ENCODE measurements around the gene BCDIN3D.

Gene BCDIN3D

DNA sequence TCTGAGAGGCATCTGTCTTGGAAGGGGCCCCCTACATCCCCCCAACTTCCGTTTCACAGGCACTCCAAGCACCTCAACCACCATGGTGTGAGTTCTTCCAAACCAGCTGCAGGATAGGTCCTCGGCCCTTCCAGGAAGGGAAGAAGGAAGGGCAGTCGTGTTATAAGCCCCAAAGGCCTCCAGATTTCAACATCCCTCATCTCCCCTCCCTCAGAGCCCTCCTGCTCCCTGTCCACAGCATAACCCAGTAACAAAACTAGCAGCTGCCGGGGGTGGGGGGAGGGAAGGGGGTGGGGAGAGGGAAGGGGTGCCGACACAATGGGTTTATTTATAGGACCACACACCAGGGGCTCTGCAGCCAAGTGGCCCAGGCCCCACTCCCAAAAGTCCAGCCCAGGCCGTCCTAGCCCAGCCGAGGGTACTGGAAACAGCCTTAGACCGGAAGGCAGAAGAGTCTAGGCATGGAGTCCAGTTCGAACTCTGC is 33.0 kb downstream of the BCDIN3D start:
- TF ChIP-seq, protein P1, sequence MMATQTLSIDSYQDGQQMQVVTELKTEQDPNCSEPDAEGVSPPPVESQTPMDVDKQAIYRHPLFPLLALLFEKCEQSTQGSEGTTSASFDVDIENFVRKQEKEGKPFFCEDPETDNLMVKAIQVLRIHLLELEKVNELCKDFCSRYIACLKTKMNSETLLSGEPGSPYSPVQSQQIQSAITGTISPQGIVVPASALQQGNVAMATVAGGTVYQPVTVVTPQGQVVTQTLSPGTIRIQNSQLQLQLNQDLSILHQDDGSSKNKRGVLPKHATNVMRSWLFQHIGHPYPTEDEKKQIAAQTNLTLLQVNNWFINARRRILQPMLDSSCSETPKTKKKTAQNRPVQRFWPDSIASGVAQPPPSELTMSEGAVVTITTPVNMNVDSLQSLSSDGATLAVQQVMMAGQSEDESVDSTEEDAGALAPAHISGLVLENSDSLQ (IDR thresholded peaks at IDR 0.05) = no peak
- POLR2A ChIA-PET = interaction anchor here (1.0 kb wide), 1 partner anchor 18 kb away, joined by 4 read pairs; the partner anchor contains the start of gene NCKAP5L
- CTCF ChIA-PET = no interaction called here
- DNase-seq (ENCODE audit: extremely low spot score) = no peak

DNA sequence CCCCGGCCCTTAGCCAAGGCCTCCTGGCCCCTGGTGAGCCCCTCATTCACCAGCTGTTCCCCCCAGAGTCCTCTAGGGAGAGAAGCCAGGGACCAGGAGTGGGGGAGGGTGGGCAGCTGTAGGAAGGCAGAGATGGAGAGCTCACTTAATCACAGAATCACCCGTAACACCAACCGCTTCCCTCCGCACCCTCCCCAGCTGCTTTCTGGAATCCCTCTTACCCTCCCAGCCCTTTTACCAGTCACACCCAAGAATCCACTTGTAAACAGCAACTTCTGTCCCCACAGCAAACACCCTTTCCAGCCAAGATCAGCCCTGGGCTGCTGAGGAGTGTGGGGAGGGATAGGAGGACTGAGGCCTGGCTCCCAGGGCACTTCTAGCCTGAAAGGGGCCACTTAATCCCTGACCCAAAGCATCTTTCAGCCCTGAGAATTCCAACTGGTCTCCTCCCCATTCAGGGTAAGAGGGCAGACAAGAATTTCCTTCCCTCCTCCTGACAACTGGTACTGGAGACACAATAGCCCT is 33.5 kb downstream of the BCDIN3D start:
- TF ChIP-seq BHLHE40 (IDR thresholded peaks at IDR 0.05; ENCODE audit: borderline replicate concordance) = no peak
- no peak for TF ChIP-seq HDGF (IDR thresholded peaks at IDR 0.05; ENCODE audit: borderline replicate concordance)
- TF ChIP-seq NFRKB (IDR thresholded peaks at IDR 0.05) = no peak
- no peak for TF ChIP-seq ZNF384 (IDR thresholded peaks at IDR 0.05)
- no peak for TF ChIP-seq FOXK2 (IDR thresholded peaks at IDR 0.05)
- no peak for DNase-seq (ENCODE audit: extremely low spot score)
- POLR2A ChIA-PET = no interaction called here
- CTCF ChIA-PET = no interaction called here

DNA sequence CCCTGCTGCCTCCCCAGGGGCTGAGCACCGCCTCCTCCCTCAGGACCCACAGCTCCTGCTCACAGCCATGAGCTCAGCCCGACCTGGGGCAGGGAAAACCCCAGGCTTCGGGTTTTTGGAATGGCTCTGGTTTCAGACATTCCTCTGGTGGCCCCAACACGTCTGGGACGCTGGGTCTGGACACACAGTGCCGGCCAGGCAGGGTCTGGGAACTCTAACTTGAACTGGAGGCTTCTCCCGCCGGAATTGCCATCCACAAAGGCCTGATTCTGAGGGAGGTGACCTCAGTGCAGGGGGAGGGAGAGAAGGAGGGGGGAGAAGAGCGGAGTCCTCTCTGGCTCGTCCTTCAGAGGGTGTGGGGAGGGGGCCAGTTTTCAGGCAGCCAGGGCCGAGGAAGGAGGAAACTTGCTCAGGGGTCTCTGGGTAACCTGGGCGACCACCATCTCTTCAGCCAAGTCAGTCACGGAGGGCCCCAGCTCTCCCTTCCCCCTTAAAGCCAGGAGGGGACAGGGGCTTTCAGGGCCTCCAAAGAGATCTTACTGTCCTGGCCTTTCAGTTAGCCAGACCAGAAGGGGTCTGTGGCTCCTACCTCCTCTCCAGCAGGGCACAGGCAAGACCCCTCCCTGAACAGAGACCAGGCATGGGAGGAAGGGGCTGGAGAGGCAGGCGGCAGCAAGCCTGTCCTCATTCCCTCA is 34.1 kb downstream of the BCDIN3D start:
- CTCF ChIA-PET = interaction anchor here (0.7 kb wide), 1 partner anchor 173 kb away, joined by 3 read pairs; no protein-coding TSS in a partner anchor
- DNase-seq (ENCODE audit: extremely low spot score) = no peak
- POLR2A ChIA-PET = interaction anchor here (1.1 kb wide), 1 partner anchor 68 kb away, joined by 3 read pairs; the partner anchor contains the start of gene TMBIM6
- TF ChIP-seq TARDBP (IDR thresholded peaks at IDR 0.05) (no peak), SUZ12 (IDR thresholded peaks at IDR 0.05) (no peak), ELF4 (IDR thresholded peaks at IDR 0.05) (no peak)

DNA sequence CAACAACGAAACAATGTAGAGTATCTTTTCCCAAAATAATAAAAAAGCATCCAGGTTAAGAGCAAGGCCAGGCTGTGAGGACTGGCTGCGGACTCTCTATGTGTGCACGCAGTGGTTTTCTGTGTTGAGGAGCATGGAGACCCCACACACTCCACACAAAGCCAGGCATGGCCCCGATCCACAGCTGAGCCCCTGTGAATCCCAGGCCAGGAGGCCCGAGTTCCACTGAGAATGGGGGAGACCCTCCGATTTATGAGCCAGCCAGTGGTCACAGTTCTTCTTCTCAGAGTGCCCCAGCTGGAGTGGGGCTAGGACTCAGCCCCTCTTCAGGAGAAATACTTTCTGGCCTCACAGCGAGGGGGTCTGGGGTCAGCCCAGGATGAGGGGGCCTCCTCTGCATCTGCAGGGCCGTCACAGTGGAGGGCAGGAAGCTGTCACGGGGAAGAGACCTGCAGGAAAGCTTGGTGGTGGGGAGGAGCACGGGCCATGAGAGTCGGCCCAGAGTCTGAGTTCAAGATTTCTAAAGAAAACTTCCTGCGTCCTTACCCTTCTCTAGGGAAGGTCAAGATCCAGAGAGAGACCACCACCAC is 34.8 kb downstream of the BCDIN3D start:
- TF ChIP-seq SUZ12 (IDR thresholded peaks at IDR 0.05) (no peak), FOXK2 (IDR thresholded peaks at IDR 0.05) (no peak), BHLHE40 (IDR thresholded peaks at IDR 0.05; ENCODE audit: borderline replicate concordance) (no peak), HDGF (IDR thresholded peaks at IDR 0.05; ENCODE audit: borderline replicate concordance) (no peak), TARDBP (IDR thresholded peaks at IDR 0.05) (no peak), SP1 (IDR thresholded peaks at IDR 0.05) (no peak)
- DNase-seq (ENCODE audit: extremely low spot score) = no peak
- ChIA-PET POLR2A (interaction anchor here (1.1 kb wide), 1 partner anchor 67 kb away, joined by 3 read pairs; the partner anchor contains the start of gene TMBIM6), CTCF (interaction anchor here (0.7 kb wide), 1 partner anchor 172 kb away, joined by 3 read pairs; no protein-coding TSS in a partner anchor)

DNA sequence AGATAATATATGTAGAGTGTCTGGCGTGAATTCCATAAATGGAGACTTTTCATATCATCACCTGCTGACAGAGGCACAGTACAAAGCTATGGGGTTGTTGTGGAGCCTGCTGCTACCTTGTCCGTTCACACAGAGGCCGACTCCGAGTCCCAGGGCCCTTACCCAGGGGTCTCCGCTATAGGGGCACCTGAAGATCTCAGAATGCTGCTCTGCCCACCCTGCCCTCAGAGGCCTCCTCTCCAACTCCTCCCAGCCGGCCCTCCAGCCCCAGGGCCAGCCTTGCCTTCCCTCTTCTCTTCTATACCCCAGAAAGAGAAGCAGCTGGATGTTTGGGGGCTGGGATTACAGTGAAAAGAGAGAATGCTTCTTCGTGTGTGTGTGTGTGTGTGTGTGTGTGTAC is 36.0 kb downstream of the BCDIN3D start:
- DNase-seq (ENCODE audit: extremely low spot score) = no peak
- no peak for TF ChIP-seq NFRKB (IDR thresholded peaks at IDR 0.05)
- TF ChIP-seq FOXA1 (IDR thresholded peaks at IDR 0.05) = no peak
- no peak for TF ChIP-seq TARDBP (IDR thresholded peaks at IDR 0.05)
- TF ChIP-seq FOXK2 (IDR thresholded peaks at IDR 0.05) = no peak
- TF ChIP-seq BHLHE40 (IDR thresholded peaks at IDR 0.05; ENCODE audit: borderline replicate concordance) = no peak
- no peak for TF ChIP-seq CTBP1 (IDR thresholded peaks at IDR 0.05; ENCODE audit: borderline replicate concordance)
- no peak for TF ChIP-seq SP1 (IDR thresholded peaks at IDR 0.05)
- no peak for TF ChIP-seq FOXM1 (IDR thresholded peaks at IDR 0.05; ENCODE audit: borderline replicate concordance)
- TF ChIP-seq, protein P1 (IDR thresholded peaks at IDR 0.05) = no peak
- TF ChIP-seq HDGF (IDR thresholded peaks at IDR 0.05; ENCODE audit: borderline replicate concordance) = no peak
- TF ChIP-seq ELF4 (IDR thresholded peaks at IDR 0.05) = no peak
- TF ChIP-seq SUZ12 (IDR thresholded peaks at IDR 0.05) = no peak
- no peak for TF ChIP-seq LEF1 (IDR thresholded peaks at IDR 0.05; ENCODE audit: borderline replicate concordance)
- ChIA-PET POLR2A (no interaction called here), CTCF (no interaction called here)

DNA sequence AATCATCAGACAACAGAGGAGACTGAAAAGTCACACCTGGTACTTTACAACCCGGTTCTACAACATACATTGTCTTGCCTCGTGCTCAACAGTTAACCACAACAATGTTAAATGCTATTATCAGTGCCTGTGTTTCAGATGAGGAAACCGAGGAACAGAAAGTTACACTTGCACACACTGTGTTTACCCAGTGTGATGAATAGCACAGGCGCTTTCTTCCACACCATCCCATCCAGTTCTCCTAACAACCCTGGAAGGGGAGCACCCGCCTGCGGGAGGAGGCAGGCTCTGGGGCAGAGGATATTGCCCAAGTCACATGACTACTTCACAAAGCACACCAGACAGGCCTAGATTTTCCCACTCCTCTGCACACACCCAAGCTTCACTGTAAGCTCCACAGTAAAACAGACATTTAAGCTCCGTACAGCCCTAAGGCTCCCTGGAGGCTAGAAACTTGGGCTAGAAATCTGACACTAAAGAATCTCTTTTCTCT is 36.5 kb downstream of the BCDIN3D start:
- CTCF ChIA-PET = no interaction called here
- DNase-seq (ENCODE audit: extremely low spot score) = no peak
- TF ChIP-seq BHLHE40 (IDR thresholded peaks at IDR 0.05; ENCODE audit: borderline replicate concordance) (no peak), L3MBTL2 (conservative IDR thresholded peaks at IDR 0.05) (no peak), NFRKB (IDR thresholded peaks at IDR 0.05) (no peak), FOXA1 (IDR thresholded peaks at IDR 0.05) (no peak), HDGF (IDR thresholded peaks at IDR 0.05; ENCODE audit: borderline replicate concordance) (no peak)
- POLR2A ChIA-PET = no interaction called here

DNA sequence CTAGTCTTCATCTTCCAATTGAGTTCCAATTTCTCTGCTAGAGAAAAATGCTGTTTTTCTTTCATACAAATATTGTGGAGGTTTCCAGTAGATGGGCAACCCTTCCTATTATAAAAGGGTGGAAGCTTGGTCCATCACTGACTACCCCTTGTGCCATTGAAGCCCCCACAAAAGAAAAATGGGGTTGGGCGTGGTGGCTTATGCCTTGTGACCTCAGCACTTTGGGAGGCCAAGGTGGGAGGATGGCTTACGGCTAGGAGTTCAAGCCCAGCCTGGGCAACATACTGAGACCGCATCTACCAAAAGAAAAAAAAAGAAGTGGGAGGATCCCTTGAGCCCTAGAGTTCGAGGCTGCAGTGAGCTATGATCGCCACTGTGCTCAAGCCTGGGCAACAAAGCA is 37.5 kb downstream of the BCDIN3D start:
- no peak for DNase-seq (ENCODE audit: extremely low spot score)
- TF ChIP-seq ELF4 (IDR thresholded peaks at IDR 0.05) (no peak), ZNF384 (IDR thresholded peaks at IDR 0.05) (no peak), FOXA1 (IDR thresholded peaks at IDR 0.05) (no peak), CTBP1 (IDR thresholded peaks at IDR 0.05; ENCODE audit: borderline replicate concordance) (no peak), SUZ12 (IDR thresholded peaks at IDR 0.05) (no peak), L3MBTL2 (conservative IDR thresholded peaks at IDR 0.05) (no peak), TARDBP (IDR thresholded peaks at IDR 0.05) (no peak), BHLHE40 (IDR thresholded peaks at IDR 0.05; ENCODE audit: borderline replicate concordance) (no peak), LEF1 (IDR thresholded peaks at IDR 0.05; ENCODE audit: borderline replicate concordance) (no peak), FOXK2 (IDR thresholded peaks at IDR 0.05) (no peak), FOXM1 (IDR thresholded peaks at IDR 0.05; ENCODE audit: borderline replicate concordance) (no peak), SP1 (IDR thresholded peaks at IDR 0.05) (no peak), NFRKB (IDR thresholded peaks at IDR 0.05) (no peak)
- TF ChIP-seq, protein P1 (IDR thresholded peaks at IDR 0.05) = no peak
- ChIA-PET CTCF (no interaction called here), POLR2A (no interaction called here)

Data from HEK293T (cell line).